ENCODE measurements around the gene PPARG. TPM values are rescaled to one million over a fixed set of nuclear protein-coding genes. Genes with fewer than 3 reads are reported as not detected.
A peak's percentile ranks its signal among the peaks of the same experiment; 100 is the strongest.

PPARG gene
- polyA plus RNA-seq, 2 of the 4 experiments (the other 2 are of a cell fraction) = 38.9 to 43.1 TPM

GRCh38 chr3:12470111-12470510 is 181.2 kb downstream of the PPARG start:
- H3K27ac ChIP-seq = peak overlapping the region; percentile 73 to 84; a peak in 5 of 6 replicates
- ATAC-seq = peak in 1 of 2 experiments; percentile 43; a peak in 2 of 6 replicates

GRCh38 chr3:12470680-12471079 is 181.8 kb downstream of the PPARG start:
- TF ChIP-seq TP53 (CRISPR knock-in tag; IDR thresholded peaks at IDR 0.05) (no peak), NPAS2 (CRISPR knock-in tag; IDR thresholded peaks at IDR 0.05; ENCODE audit: borderline replicate concordance) (no peak), TFCP2L1 (CRISPR knock-in tag; IDR thresholded peaks at IDR 0.05) (no peak)
- ATAC-seq = no peak
- FAIRE-seq = no peak
- Histone ChIP-seq H3K4me1 (peaks cover 26% of the 10 kb centered on the region), H3K9me3 (no peaks in the 10 kb centered on the region), H3K27ac (peak overlapping the region; percentile 73 to 84), H3K4me2 (peak overlapping the region; percentile 67), H3K4me3 (no peak overlapping the region)
- CTCF ChIA-PET = interaction anchor here (0.7 to 12.5 kb wide), 11 partner anchors 9 to 332 kb away, joined by 3 to 342 read pairs (median 5); no protein-coding TSS in a partner anchor
- no peak for DNase-seq (ENCODE audit: low read depth in 1 of 2, low spot score in 1 of 2)
- POLR2A ChIA-PET = interaction anchor here (0.6 kb wide), 1 partner anchor 65 kb away, joined by 3 read pairs; no protein-coding TSS in a partner anchor
- WGBS (ENCODE audit: missing lambda C conversion rate) = 94% methylated on average over 3 of the region's 3 CpGs

More at GRCh38 chr3:12470111-12470510, 181.2 kb downstream of the PPARG start:
- Histone ChIP-seq H3K9me3 (no peaks in the 10 kb centered on the region), H3K4me2 (peak overlapping the region; percentile 67; the same call in 2 of the 3 replicates), H3K4me3 (no peak overlapping the region), H3K4me1 (peaks cover 25% of the 10 kb centered on the region)
- DNase-seq (ENCODE audit: low read depth in 1 of 2, low spot score in 1 of 2) = peak in 1 of 2 experiments; percentile 33
- TF ChIP-seq RAD21 (conservative IDR thresholded peaks at IDR 0.05 in 1 of 2, IDR thresholded peaks at IDR 0.05 in 1 of 2) (no peak), CHD4 (IDR thresholded peaks at IDR 0.05; ENCODE audit: borderline replicate concordance) (no peak), GATA3 (IDR thresholded peaks at IDR 0.05; ENCODE audit: borderline replicate concordance) (peak; percentile 18; the same call in 1 of the 2 replicates), FOSL2 (IDR thresholded peaks at IDR 0.05) (0 out of 2 replicates have a peak, but pooled peaks have one; percentile 15), FOSL2 (CRISPR knock-in tag; IDR thresholded peaks at IDR 0.05) (no peak), FOSB (CRISPR knock-in tag; IDR thresholded peaks at IDR 0.05) (no peak), MAFK (IDR thresholded peaks at IDR 0.05; ENCODE audit: partially characterized antibody) (no peak), E2F6 (IDR thresholded peaks at IDR 0.05; ENCODE audit: borderline replicate concordance, low read depth) (no peak)
- POLR2A ChIA-PET = interaction anchor here (1.0 kb wide), 1 partner anchor 14 kb away, joined by 4 read pairs; the partner anchor contains the start of gene TSEN2
- FAIRE-seq = no peak
- CTCF ChIA-PET = interaction anchor here (0.6 to 12.5 kb wide), 10 partner anchors 9 to 332 kb away, joined by 3 to 342 read pairs (median 6); no protein-coding TSS in a partner anchor
- WGBS (ENCODE audit: missing lambda C conversion rate) = 65% methylated on average over 5 of the region's 5 CpGs

GRCh38 chr3:12471241-12471640 is 182.4 kb downstream of the PPARG start:
- 7% methylated on average over 11 of the region's 11 CpGs for WGBS (ENCODE audit: missing lambda C conversion rate)
- Histone ChIP-seq H3K4me1 (peaks cover 32% of the 10 kb centered on the region), H3K4me2 (peak overlapping the region; percentile 67), H3K27ac (peak overlapping the region; percentile 73 to 84), H3K4me3 (no peak overlapping the region), H3K9me3 (no peaks in the 10 kb centered on the region)
- ATAC-seq = peak; percentile 89 to 95
- POLR2A ChIA-PET = interaction anchor here (0.6 to 0.9 kb wide), 2 partner anchors 13 to 66 kb away, joined by 3 read pairs; partner anchors contain the start of gene TSEN2
- TF ChIP-seq EP300 (IDR thresholded peaks at IDR 0.05) = 0 out of 5 replicates have a peak, but pooled peaks of 1 of the 2 experiments have one; percentile 17
- peak; percentile 65 for TF ChIP-seq FOSL2 (IDR thresholded peaks at IDR 0.05)
- TF ChIP-seq FOSL2 (CRISPR knock-in tag; IDR thresholded peaks at IDR 0.05) = peak; percentile 76
- TF ChIP-seq MAFK (IDR thresholded peaks at IDR 0.05; ENCODE audit: partially characterized antibody) = no peak
- TF ChIP-seq MAX (IDR thresholded peaks at IDR 0.05) = peak; percentile 59; the same call in 1 of the 2 replicates
- TF ChIP-seq HDAC2 (IDR thresholded peaks at IDR 0.05) = no peak
- no peak for TF ChIP-seq ZSCAN20 (CRISPR knock-in tag; IDR thresholded peaks at IDR 0.05)
- peak; percentile 46; the same call in 1 of the 2 replicates for TF ChIP-seq JUNB (IDR thresholded peaks at IDR 0.05)
- peak; percentile 58; the same call in 1 of the 2 replicates for TF ChIP-seq E2F6 (IDR thresholded peaks at IDR 0.05; ENCODE audit: borderline replicate concordance, low read depth)
- peak; percentile 55; the same call in 1 of the 2 replicates for TF ChIP-seq GATA3 (IDR thresholded peaks at IDR 0.05; ENCODE audit: borderline replicate concordance)
- peak; percentile 61 to 62 for TF ChIP-seq RAD21 (conservative IDR thresholded peaks at IDR 0.05 in 1 of 2, IDR thresholded peaks at IDR 0.05 in 1 of 2)
- 0 out of 5 replicates have a peak, but pooled peaks have one; percentile 24 to 41 for TF ChIP-seq JUN (IDR thresholded peaks at IDR 0.05)
- TF ChIP-seq HMGXB4 (CRISPR knock-in tag; IDR thresholded peaks at IDR 0.05; ENCODE audit: borderline replicate concordance) = no peak
- TF ChIP-seq SMC3 (IDR thresholded peaks at IDR 0.05) = peak; percentile 46; the same call in 2 of the 3 replicates
- TF ChIP-seq CTCF (IDR thresholded peaks at IDR 0.05) = peak; percentile 32; the same call in 1 of the 3 replicates
- no peak for FAIRE-seq
- DNase-seq (ENCODE audit: low read depth in 1 of 2, low spot score in 1 of 2) = peak; percentile 69 to 82
- CTCF ChIA-PET = interaction anchor here (0.6 to 12.5 kb wide), 12 partner anchors 8 to 407 kb away, joined by 3 to 342 read pairs (median 4); no protein-coding TSS in a partner anchor
